Measurements from ENCODE around the gene EEF1AKMT3.

DNA sequence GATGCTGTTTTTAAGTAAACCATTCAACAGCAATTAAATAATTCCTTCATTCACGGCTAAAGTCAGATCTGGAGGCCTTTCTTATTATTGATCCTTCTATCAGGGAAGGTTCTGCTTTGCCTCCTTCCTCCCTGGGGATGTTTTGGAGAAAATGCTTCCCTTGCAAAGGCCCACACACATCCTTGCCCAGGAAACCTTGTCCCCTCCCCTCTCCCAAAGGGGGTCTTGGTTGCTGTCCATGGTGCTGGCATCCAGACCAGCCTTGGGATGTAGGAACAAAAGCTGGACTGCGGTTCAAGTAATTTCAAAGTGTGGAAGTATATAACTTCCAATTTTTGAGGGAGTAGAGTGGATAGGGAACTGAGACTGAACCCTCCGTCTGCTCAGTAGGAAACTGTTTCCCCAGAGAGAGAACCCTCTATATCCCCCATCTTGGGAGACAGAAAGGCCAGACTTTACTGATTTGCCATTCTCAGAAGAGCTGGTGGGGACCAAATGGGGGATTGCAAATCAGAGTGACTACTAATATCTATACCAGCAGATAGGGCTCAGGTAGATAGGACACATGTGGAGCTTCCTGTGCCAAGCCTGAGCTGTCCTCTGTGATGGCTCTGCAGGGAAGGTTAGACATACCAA, 11.9 kb upstream of the EEF1AKMT3 start:
- TF ChIP-seq EZH2 (IDR thresholded peaks at IDR 0.05; ENCODE audit: insufficient read depth, poor library complexity, severe bottlenecking) (no peak), EZH2phosphoT487 (IDR thresholded peaks at IDR 0.05; ENCODE audit: insufficient read depth, low read depth) (no peak)
